Adrenal gland (tissue), 5 donors: ENCODE data around the gene LBX2.

Source experiments
- CTCF ChIP-seq, 6 experiments: fragments of 450-650 bp in 4 of 6; fragments of 200-600 bp in 2 of 6; sonication (generic) in 1 of 6; IDR thresholded peaks; 1 replicate in 5 of 6; 2 replicates in 1 of 6; pipeline versions ENCODE4 v1.5.1 to v1.8.0; 2016 to 2021; ENCODE audit warnings: antibody characterized with exemption in 6 of 6, mild to moderate bottlenecking in 2 of 6, moderate library complexity in 1 of 6
- POLR2A ChIP-seq, 2 donors: fragments of 450-650 bp; IDR thresholded peaks; one replicate each; pipeline ENCODE4 v1.6.1; 2017; ENCODE audit warnings: antibody characterized with exemption in 2 of 2, mild to moderate bottlenecking in 2 of 2, moderate library complexity in 1 of 2
- donor health status: DM: no; HTN: no; CAD: no.

DNA sequence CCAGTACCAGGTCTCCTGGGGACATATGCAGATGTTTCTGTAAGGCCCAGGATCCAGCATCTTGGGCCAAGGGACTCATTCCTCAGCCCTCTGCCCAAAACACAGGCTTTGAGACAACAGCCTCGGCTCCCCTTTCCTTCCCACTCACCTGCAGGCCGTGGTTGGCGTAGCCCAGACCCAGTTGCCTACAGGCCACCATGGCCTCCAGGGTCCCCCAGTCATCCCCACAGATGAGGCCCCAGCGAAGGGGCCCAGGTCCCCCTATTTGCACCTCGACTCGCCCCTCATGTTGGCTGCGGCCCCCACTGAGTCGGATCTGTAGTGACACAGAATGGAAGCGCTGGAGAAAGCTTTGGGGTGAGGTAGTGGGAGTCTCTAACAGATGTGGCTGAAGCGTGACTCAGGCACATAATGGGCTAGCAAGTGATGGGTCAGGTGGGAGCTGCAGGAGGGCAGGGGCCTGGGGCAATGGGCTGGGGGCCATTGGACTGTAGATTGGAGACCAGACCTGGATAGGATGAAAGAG is 36.1 kb upstream of the LBX2 start:
- TF ChIP-seq CTCF (IDR thresholded peaks at IDR 0.05) (no peak), POLR2A (IDR thresholded peaks at IDR 0.05) (no peak)
